RWPE2 (cell line): ENCODE results near the gene PDE4D.

ENCODE experiments used
- ATAC-seq: fragments of 200-7000 bp; cut with Tn5 transposase; 3 replicates; pipeline ENCODE4 v1.9.1; 2021; ENCODE audit warnings: low read depth
- DNase-seq: peaks from one replicate; pipeline ENCODE4 v3.0.0-alpha.2; 2020; ENCODE audit warnings: low spot score
- H3K27ac ChIP-seq: fragments of 450-650 bp; 2 replicates; pipeline ENCODE4 v1.5.1; 2017; ENCODE audit warnings: mild to moderate bottlenecking; ENCODE audit not compliant: poor library complexity, severe bottlenecking
- H3K27me3 ChIP-seq: fragments of 250-450 bp; sonication (Bioruptor Pico); 2 replicates; pipeline ENCODE4 v1.5.1; 2021; ENCODE audit warnings: mild to moderate bottlenecking, moderate library complexity; ENCODE audit not compliant: insufficient read depth, poor library complexity, severe bottlenecking
- H3K36me3 ChIP-seq: fragments of 250-450 bp; sonication (Bioruptor Pico); 2 replicates; pipeline ENCODE4 v1.5.1; 2020; ENCODE audit warnings: low read depth, mild to moderate bottlenecking, moderate library complexity
- H3K4me1 ChIP-seq: fragments of 250-450 bp; sonication (Bioruptor Pico); 2 replicates; pipeline ENCODE4 v1.5.1; 2021; ENCODE audit warnings: mild to moderate bottlenecking, moderate library complexity; ENCODE audit not compliant: insufficient read depth, poor library complexity, severe bottlenecking
- H3K4me3 ChIP-seq: fragments of 250-450 bp; sonication (Bioruptor Pico); 2 replicates; pipeline ENCODE4 v1.5.1; 2021; ENCODE audit warnings: mild to moderate bottlenecking, moderate library complexity; ENCODE audit not compliant: severe bottlenecking
- H3K9me3 ChIP-seq: fragments of 250-450 bp; sonication (Bioruptor Pico); 2 replicates; pipeline ENCODE4 v1.5.1; 2021; ENCODE audit warnings: mild to moderate bottlenecking, moderate library complexity; ENCODE audit not compliant: severe bottlenecking
- CTCF ChIP-seq: fragments of 450-650 bp; IDR thresholded peaks from one replicate; pipeline ENCODE4 v1.5.1; 2017; ENCODE audit warnings: mild to moderate bottlenecking, moderate library complexity; ENCODE audit not compliant: poor library complexity, severe bottlenecking

Gene PDE4D

GRCh38 chr5:59040024-59040803 lies 853.3 kb downstream of the PDE4D start:
- DNase-seq = no peak
- H3K4me1 ChIP-seq = peaks cover 40% of the 10 kb centered on the region
- no peak for ATAC-seq

GRCh38 chr5:59039296-59040023 lies 854.1 kb downstream of the PDE4D start:
- peak; percentile 81 for DNase-seq
- peaks cover 48% of the 10 kb centered on the region for H3K4me1 ChIP-seq
- peak overlapping the region; percentile 53 for H3K4me3 ChIP-seq
- ATAC-seq = peak; percentile 49
- no peaks in the 10 kb centered on the region for H3K27me3 ChIP-seq
- no peak for TF ChIP-seq CTCF
- no peaks in the 10 kb centered on the region for H3K9me3 ChIP-seq
- peak overlapping the region; percentile 62 for H3K27ac ChIP-seq
- H3K36me3 ChIP-seq = no peaks in the 10 kb centered on the region

More at GRCh38 chr5:59040024-59040803, 853.3 kb downstream of the PDE4D start:
- no peak overlapping the region for H3K27ac ChIP-seq
- no peaks in the 10 kb centered on the region for H3K27me3 ChIP-seq
- no peaks in the 10 kb centered on the region for H3K9me3 ChIP-seq
- peak overlapping the region; percentile 53 for H3K4me3 ChIP-seq
- H3K36me3 ChIP-seq = no peaks in the 10 kb centered on the region
- TF ChIP-seq CTCF = no peak

- peak; percentile 22 for ATAC-seq
- Histone ChIP-seq H3K27me3 (no peaks in the 10 kb centered on the region), H3K4me3 (peak overlapping the region; percentile 53), H3K36me3 (no peaks in the 10 kb centered on the region), H3K9me3 (no peaks in the 10 kb centered on the region), H3K27ac (peak overlapping the region; percentile 62), H3K4me1 (peaks cover 51% of the 10 kb centered on the region)
- DNase-seq = peak; percentile 55
- TF ChIP-seq CTCF = no peak
These were observed 854.7 kb downstream of the PDE4D start for GRCh38 chr5:59038798-59039295.

GRCh38 chr5:59037941-59038797 lies 855.4 kb downstream of the PDE4D start:
- Histone ChIP-seq H3K27me3 (no peaks in the 10 kb centered on the region), H3K4me3 (peak overlapping the region; percentile 53), H3K4me1 (peaks cover 51% of the 10 kb centered on the region), H3K36me3 (peaks cover 3% of the 10 kb centered on the region; the same call in 1 of the 2 replicates), H3K27ac (peak overlapping the region; percentile 62), H3K9me3 (no peaks in the 10 kb centered on the region)
- no peak for DNase-seq
- no peak for TF ChIP-seq CTCF
- no peak; the same call in 2 of the 3 replicates for ATAC-seq
